Stimulated activated CD8-positive, alpha-beta memory T cell treated with anti-CD3 and anti-CD28 coated beads, Interleukin-15, amount 100 ng/mL, for 1 hour (primary cell): Measurements from ENCODE around the gene WDR19.
"Not testable (repeated sequence)": the region's sequence is repeated elsewhere in the genome, so short reads cannot be mapped to it uniquely, and the experiment has no call there.

ENCODE experiments used
- DNase-seq: peaks from one replicate; pipeline ENCODE4 v3.0.0-alpha.2; 2020; ENCODE audit warnings: low read depth

Gene WDR19

GRCh38 chr4:39233114-39233513 is 50.8 kb downstream of the WDR19 start:
- DNase-seq, result no peak

- DNase-seq, result no peak
Measured at GRCh38 chr4:39233783-39234182, 51.5 kb downstream of the WDR19 start.

- no peak for DNase-seq
Measured at GRCh38 chr4:39235021-39235420, 52.7 kb downstream of the WDR19 start.

GRCh38 chr4:39235696-39236095 is 53.4 kb downstream of the WDR19 start:
- DNase-seq, result no peak

GRCh38 chr4:39237179-39237578 is 54.9 kb downstream of the WDR19 start:
- DNase-seq, result no peak

- DNase-seq, result no peak
Measured at GRCh38 chr4:39243462-39243861, 61.1 kb downstream of the WDR19 start.

- no peak for DNase-seq
Measured at GRCh38 chr4:39255266-39255665, 72.9 kb downstream of the WDR19 start.

- no peak for DNase-seq
Measured at GRCh38 chr4:39255871-39256270, 73.5 kb downstream of the WDR19 start.

GRCh38 chr4:39256436-39256835 is 74.1 kb downstream of the WDR19 start:
- DNase-seq, result no peak

- no peak for DNase-seq
Measured at GRCh38 chr4:39259571-39260330, 77.4 kb downstream of the WDR19 start.

- DNase-seq, result no peak
Measured at GRCh38 chr4:39263895-39264294, 81.6 kb downstream of the WDR19 start.

- DNase-seq, result no peak
Measured at GRCh38 chr4:39274503-39274902, 92.2 kb downstream of the WDR19 start.

- not testable (repeated sequence) for DNase-seq
Measured at GRCh38 chr4:39277661-39278060, 95.3 kb downstream of the WDR19 start.

GRCh38 chr4:39278476-39278875 is 96.1 kb downstream of the WDR19 start:
- DNase-seq, result no peak

- DNase-seq, result no peak
Measured at GRCh38 chr4:39279416-39279815, 97.1 kb downstream of the WDR19 start.

- DNase-seq, result no peak
Measured at GRCh38 chr4:39280770-39281169, 98.4 kb downstream of the WDR19 start.

- no peak for DNase-seq
Measured at GRCh38 chr4:39285111-39285795, 102.9 kb downstream of the WDR19 start.

- no peak for DNase-seq
Measured at GRCh38 chr4:39285853-39286252, 103.5 kb downstream of the WDR19 start.

- no peak for DNase-seq
Measured at GRCh38 chr4:39286263-39286662, 103.9 kb downstream of the WDR19 start.

- DNase-seq, result no peak
Measured at GRCh38 chr4:39287223-39287622, 104.9 kb downstream of the WDR19 start.

GRCh38 chr4:39291686-39292085 is 109.4 kb downstream of the WDR19 start:
- DNase-seq, result no peak

GRCh38 chr4:39292433-39292832 is 110.1 kb downstream of the WDR19 start:
- DNase-seq, result not testable (repeated sequence)

GRCh38 chr4:39295784-39296183 is 113.5 kb downstream of the WDR19 start:
- no peak for DNase-seq

GRCh38 chr4:39302901-39303300 is 120.6 kb downstream of the WDR19 start:
- DNase-seq, result no peak
